NCI-H187 treated with DMSO at 0.1 percent for 48 hours (cell line): ENCODE results near the gene ANKRD13C.
"Not testable (repeated sequence)": the region's sequence is repeated elsewhere in the genome, so short reads cannot be mapped to it uniquely, and the experiment has no call there.

Experiments
- DNase-seq: peaks from one replicate; lab custom pipeline; 2025; lab: John Stamatoyannopoulos, UW

ANKRD13C gene

GRCh38 chr1:70358921-70359564 is 4.5 kb upstream of the ANKRD13C start:
- no peak for DNase-seq

- no peak for DNase-seq
Observed at GRCh38 chr1:70355920-70356319, 1.4 kb upstream of the ANKRD13C start.

- no peak for DNase-seq
Observed at GRCh38 chr1:70355111-70355407, 537 bp upstream of the ANKRD13C start.

GRCh38 chr1:70353601-70354331 is 756 bp downstream of the ANKRD13C start:
- no peak for DNase-seq

- DNase-seq, result no peak
Observed at GRCh38 chr1:70353044-70353443, 1.5 kb downstream of the ANKRD13C start.

- not testable (repeated sequence) for DNase-seq
Observed at GRCh38 chr1:70349799-70350198, 4.7 kb downstream of the ANKRD13C start.

- no peak for DNase-seq
Observed at GRCh38 chr1:70348399-70349165, 5.9 kb downstream of the ANKRD13C start.

- not testable (repeated sequence) for DNase-seq
Observed at GRCh38 chr1:70339644-70340043, 14.9 kb downstream of the ANKRD13C start.

GRCh38 chr1:70336050-70336449 is 18.5 kb downstream of the ANKRD13C start:
- no peak for DNase-seq

GRCh38 chr1:70334436-70334835 is 20.1 kb downstream of the ANKRD13C start:
- DNase-seq, result no peak

GRCh38 chr1:70333245-70333644 is 21.3 kb downstream of the ANKRD13C start:
- no peak for DNase-seq

GRCh38 chr1:70331962-70332361 is 22.6 kb downstream of the ANKRD13C start:
- no peak for DNase-seq

GRCh38 chr1:70327306-70328076 is 27.0 kb downstream of the ANKRD13C start:
- no peak for DNase-seq

- no peak for DNase-seq
Observed at GRCh38 chr1:70324683-70325082, 29.8 kb downstream of the ANKRD13C start.

- DNase-seq, result no peak
Observed at GRCh38 chr1:70319750-70320149, 34.8 kb downstream of the ANKRD13C start.

GRCh38 chr1:70318191-70318590 is 36.3 kb downstream of the ANKRD13C start:
- no peak for DNase-seq

GRCh38 chr1:70317087-70317486 is 37.4 kb downstream of the ANKRD13C start:
- DNase-seq, result no peak

GRCh38 chr1:70315782-70316181 is 38.7 kb downstream of the ANKRD13C start:
- no peak for DNase-seq

- DNase-seq, result no peak
Observed at GRCh38 chr1:70314706-70315304, 39.7 kb downstream of the ANKRD13C start.

- no peak for DNase-seq
Observed at GRCh38 chr1:70311369-70311768, 43.2 kb downstream of the ANKRD13C start.

GRCh38 chr1:70299472-70299871 is 55.0 kb downstream of the ANKRD13C start:
- no peak for DNase-seq

GRCh38 chr1:70295749-70296148 is 58.8 kb downstream of the ANKRD13C start:
- no peak for DNase-seq
